ENCODE results near the gene AP1AR.
A peak's percentile ranks its signal among the peaks of the same experiment; 100 is the strongest.

AP1AR gene

DNA sequence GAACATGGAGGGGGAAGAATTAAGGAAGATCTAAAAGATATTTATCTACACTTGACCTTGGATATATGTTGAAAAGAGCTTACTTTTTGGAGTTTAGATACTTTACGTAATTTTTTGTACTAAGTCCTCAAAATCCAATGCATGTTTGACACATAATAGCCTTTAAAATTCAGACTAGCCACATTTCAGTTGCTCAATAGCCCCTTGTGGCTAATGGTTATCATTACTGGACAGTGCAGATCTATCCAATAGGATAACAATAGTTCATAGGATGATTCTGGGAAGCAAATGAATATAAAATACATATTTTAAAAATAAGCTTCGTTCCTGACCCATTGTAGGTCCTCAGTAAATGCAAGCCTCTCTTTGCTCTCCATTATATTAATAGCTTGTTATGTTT, 13.8 kb downstream of the AP1AR start:
- Mint-ChIP-seq H3K9me3 (no peaks in the 10 kb centered on the region), H3K4me1 (no peaks in the 10 kb centered on the region), H3K27me3 (no peaks in the 10 kb centered on the region), H3K27ac (no peak overlapping the region), H3K36me3 (no peaks in the 10 kb centered on the region), H3K4me3 (no peak overlapping the region)
- no peak for DNase-seq
- CTCF ChIA-PET, result interaction anchor here (1.2 to 1.4 kb wide), 4 partner anchors 13 to 147 kb away, joined by 3 to 5 read pairs (median 4); no protein-coding TSS in a partner anchor

DNA sequence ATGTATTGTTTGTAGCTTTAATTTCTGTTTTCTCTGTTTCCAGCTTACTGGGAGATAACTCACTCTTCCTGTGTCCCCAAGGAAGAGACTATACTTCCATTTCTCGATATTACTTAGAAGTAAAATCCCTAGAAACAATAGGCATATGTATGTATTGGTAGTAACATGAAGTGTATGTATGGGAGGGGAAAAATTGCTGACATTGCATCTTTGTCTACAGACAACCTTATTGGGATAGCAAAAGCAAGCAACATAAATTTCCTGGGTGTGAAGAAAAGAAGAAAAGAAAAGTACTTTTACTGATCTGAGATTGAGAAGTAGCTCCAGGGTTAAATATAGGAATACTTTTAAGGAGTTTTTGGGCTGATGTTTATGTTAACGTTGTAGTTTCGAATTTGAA, 15.4 kb downstream of the AP1AR start:
- Mint-ChIP-seq H3K36me3 (no peaks in the 10 kb centered on the region), H3K4me3 (no peak overlapping the region), H3K27ac (no peak overlapping the region), H3K27me3 (no peaks in the 10 kb centered on the region), H3K4me1 (no peaks in the 10 kb centered on the region), H3K9me3 (no peaks in the 10 kb centered on the region)
- CTCF ChIA-PET, result interaction anchor here (1.0 to 1.4 kb wide), 4 partner anchors 9 to 149 kb away, joined by 3 to 4 read pairs (median 3); no protein-coding TSS in a partner anchor
- DNase-seq, result no peak

DNA sequence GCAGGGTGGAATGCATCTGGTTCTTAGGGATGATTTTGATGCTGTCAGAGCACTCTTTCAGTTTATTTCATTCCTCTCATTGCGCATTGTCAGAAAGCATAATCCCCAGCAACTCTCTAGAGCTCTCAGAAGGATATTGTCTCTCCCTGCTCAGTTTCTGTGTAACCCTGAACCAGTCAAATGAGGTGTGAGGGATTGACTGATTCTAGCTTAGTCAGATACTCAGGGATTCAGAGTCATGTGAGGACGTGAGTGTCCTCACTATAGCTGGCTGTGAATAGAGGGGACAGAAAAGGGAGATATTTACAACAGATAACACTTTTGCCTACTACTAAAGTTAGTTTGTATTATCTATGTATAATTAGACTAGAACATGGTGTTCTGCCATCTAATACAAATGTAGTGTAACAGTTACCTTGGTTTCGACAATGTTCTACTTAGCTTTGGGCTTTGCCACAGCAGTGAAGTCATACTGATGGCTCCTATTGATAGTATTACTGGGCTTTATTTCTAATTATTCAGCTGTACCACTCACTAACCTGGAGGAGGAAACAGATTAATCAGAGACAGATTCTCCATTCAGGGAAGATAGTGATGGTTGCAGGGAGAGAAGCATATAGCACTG, 19.5 kb downstream of the AP1AR start:
- no peak for DNase-seq
- no peak overlapping the region for H3K27ac Mint-ChIP-seq
- no peaks in the 10 kb centered on the region for H3K27me3 Mint-ChIP-seq
- H3K4me3 Mint-ChIP-seq, result no peak overlapping the region
- H3K9me3 Mint-ChIP-seq, result no peaks in the 10 kb centered on the region
- H3K4me1 Mint-ChIP-seq, result no peaks in the 10 kb centered on the region
- no peaks in the 10 kb centered on the region for H3K36me3 Mint-ChIP-seq
- CTCF ChIA-PET, result interaction anchor here (1.9 kb wide), 1 partner anchor 16 kb away, joined by 6 read pairs; no protein-coding TSS in a partner anchor

DNA sequence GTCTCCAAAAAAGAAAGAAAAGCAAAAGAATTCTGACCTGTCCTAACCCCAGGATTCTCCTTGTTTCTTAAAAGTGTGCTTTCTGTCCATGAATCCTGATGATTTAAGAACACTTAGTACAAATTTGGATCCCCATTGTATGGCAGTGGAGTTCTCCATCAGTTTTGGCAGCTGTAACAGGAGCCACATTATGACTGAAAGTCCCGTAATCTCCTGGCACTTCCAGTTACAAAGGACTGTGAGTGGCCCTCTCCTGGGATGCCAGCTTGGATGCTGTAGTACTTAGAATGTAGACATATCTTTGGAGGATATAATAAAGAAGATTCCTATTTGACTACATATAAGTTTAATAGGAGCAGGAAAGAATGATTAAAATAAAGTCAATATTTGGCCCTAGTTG, 20.6 kb downstream of the AP1AR start:
- Mint-ChIP-seq H3K4me1 (no peaks in the 10 kb centered on the region), H3K27ac (no peak overlapping the region), H3K9me3 (no peaks in the 10 kb centered on the region), H3K27me3 (no peaks in the 10 kb centered on the region), H3K36me3 (peaks cover 1% of the 10 kb centered on the region), H3K4me3 (no peak overlapping the region)
- no peak for DNase-seq
- CTCF ChIA-PET, result interaction anchor here (1.9 kb wide), 1 partner anchor 15 kb away, joined by 6 read pairs; no protein-coding TSS in a partner anchor

DNA sequence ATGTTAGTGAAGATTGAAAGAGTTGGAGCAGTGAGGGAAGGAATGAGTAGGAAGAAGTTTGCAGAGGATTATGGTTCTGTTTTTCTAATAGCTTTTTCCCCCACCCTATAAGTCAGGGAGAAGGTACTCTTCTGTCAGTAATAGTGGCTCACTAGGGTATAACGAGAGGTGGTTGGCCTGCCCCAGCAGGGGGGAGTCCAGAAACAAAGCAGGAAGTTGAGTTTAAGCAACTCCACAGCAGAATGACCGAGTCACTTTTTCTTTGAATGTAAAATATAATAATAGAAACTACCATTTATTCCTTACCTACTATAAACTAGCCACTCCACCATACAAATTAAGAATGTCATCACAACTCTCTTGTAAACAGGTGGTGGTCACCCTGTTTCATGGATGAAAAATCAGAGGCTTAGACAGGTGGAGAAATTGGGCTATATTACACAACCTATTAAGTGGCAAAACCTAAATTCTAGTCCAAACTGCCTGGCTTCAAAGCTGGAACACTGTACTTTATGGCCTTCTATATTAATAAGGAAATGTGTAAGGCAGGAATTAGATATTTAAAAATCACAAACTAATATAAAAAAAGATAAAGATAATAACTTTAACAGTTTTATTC, 21.9 kb downstream of the AP1AR start:
- H3K9me3 Mint-ChIP-seq, result no peaks in the 10 kb centered on the region
- no peak overlapping the region for H3K4me3 Mint-ChIP-seq
- CTCF ChIA-PET, result no interaction called here
- H3K36me3 Mint-ChIP-seq, result peaks cover 1% of the 10 kb centered on the region
- DNase-seq, result no peak
- H3K4me1 Mint-ChIP-seq, result no peaks in the 10 kb centered on the region
- H3K27me3 Mint-ChIP-seq, result no peaks in the 10 kb centered on the region
- no peak overlapping the region for H3K27ac Mint-ChIP-seq

DNA sequence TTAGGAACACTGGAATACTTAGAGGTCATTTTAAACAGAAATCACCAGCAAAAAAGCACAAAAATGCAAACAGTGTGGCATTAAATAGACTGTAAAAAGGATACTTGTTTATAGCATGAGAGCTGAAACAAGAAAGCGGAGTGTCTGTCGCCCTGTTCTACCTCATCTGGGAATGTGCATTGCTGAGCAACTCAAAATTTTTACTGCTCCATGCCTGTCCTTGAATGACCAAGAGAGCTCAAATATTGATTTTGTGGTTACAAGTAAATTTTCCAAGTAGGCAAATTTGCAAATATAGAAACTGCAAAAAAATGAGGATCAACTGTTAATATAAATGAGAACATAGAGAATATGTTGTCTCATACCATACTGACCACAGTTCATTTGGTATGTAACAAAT, 25.5 kb downstream of the AP1AR start:
- H3K27ac Mint-ChIP-seq, result no peak overlapping the region
- no peak for DNase-seq
- H3K9me3 Mint-ChIP-seq, result no peaks in the 10 kb centered on the region
- no peak overlapping the region for H3K4me3 Mint-ChIP-seq
- no peaks in the 10 kb centered on the region for H3K27me3 Mint-ChIP-seq
- peaks cover 3% of the 10 kb centered on the region for H3K36me3 Mint-ChIP-seq
- CTCF ChIA-PET, result no interaction called here
- H3K4me1 Mint-ChIP-seq, result no peaks in the 10 kb centered on the region

DNA sequence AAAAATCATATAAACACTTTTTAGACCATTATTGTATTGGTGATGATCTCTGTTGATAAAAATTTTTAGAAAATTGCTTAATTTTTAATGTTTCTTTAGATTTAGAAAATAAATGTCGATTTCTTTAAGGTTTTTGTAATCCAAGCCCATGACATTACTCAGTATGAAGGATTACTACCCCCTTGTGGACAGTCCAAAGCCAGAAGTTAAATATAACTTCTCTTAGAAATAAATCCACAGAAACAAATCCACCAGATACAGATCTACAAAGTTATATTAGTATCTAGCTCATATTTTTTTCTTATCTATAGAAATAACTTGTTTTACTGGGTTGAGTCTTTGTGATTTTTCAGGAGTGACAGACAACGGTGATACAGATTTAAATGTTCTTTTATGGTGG, 35.2 kb downstream of the AP1AR start:
- CTCF ChIA-PET, result interaction anchor here (0.8 to 1.5 kb wide), 8 partner anchors 15 to 172 kb away, joined by 3 to 7 read pairs (median 4); no protein-coding TSS in a partner anchor
- no peak for DNase-seq
- no peaks in the 10 kb centered on the region for H3K27me3 Mint-ChIP-seq
- no peak overlapping the region for H3K27ac Mint-ChIP-seq
- no peak overlapping the region for H3K4me3 Mint-ChIP-seq
- peaks cover 5% of the 10 kb centered on the region for H3K36me3 Mint-ChIP-seq
- H3K4me1 Mint-ChIP-seq, result no peaks in the 10 kb centered on the region
- H3K9me3 Mint-ChIP-seq, result no peaks in the 10 kb centered on the region

DNA sequence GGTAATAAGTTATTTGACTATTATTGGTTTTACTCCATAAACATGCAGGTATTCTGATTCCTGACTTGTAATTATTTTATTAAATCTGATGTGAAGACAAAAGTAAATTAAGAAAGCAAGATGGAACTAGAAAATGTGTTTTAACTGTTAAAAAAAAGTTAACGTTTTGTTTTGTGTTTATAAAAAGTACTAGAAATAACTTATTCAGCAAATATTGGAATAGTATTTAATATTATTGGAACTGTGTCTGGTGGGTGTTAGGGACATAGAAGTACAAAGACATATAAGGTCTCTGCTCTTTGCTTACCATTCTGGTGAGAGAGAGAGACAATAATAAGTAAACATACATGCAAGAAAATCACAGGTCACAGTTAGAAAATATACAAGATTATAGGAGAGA, 38.5 kb downstream of the AP1AR start:
- H3K4me3 Mint-ChIP-seq, result no peak overlapping the region
- H3K4me1 Mint-ChIP-seq, result peaks cover 7% of the 10 kb centered on the region
- H3K27me3 Mint-ChIP-seq, result no peaks in the 10 kb centered on the region
- peaks cover 22% of the 10 kb centered on the region for H3K36me3 Mint-ChIP-seq
- CTCF ChIA-PET, result interaction anchor here (0.9 kb wide), 1 partner anchor 9 kb away, joined by 3 read pairs; no protein-coding TSS in a partner anchor
- H3K9me3 Mint-ChIP-seq, result no peaks in the 10 kb centered on the region
- DNase-seq, result no peak
- no peak overlapping the region for H3K27ac Mint-ChIP-seq

DNA sequence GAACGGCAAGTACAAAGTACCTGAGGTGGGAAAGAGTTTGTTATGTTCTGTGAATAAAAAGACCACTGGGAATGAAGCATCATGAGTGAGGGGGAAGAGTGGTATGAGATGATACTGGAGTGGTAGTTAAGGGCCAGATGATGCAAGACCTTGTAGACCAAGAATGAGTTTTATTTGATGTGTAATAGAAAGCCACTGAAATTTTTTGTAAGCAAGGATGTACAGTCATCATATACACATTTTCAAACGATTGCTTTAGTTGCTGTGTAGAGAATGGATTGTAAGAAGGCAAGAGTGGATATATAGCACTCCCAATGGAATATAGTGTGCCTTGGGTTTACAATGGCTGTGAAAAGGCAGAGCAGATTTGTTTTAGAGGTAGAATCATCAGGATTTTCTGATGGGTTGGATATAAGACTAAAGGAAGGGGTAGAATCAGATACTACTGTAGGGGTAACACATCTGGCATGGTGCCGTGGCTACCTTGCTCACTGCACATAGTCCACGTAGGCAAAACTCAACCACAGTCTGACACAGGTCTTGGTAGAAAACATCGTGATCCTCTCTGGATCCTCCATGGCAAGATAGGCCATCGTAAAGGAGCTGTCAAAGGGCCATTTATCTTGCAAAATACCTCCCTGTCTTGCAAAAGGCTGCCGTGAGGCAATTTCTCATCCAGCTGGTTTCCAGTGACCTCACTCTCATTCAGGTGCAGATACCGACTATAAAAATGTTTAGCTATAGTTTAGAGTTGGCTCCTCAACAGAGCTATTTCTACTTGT, 39.2 kb downstream of the AP1AR start:
- peaks cover 9% of the 10 kb centered on the region for H3K4me1 Mint-ChIP-seq
- no peaks in the 10 kb centered on the region for H3K27me3 Mint-ChIP-seq
- H3K36me3 Mint-ChIP-seq, result peaks cover 27% of the 10 kb centered on the region
- DNase-seq, result no peak
- H3K27ac Mint-ChIP-seq, result no peak overlapping the region
- no peaks in the 10 kb centered on the region for H3K9me3 Mint-ChIP-seq
- H3K4me3 Mint-ChIP-seq, result no peak overlapping the region
- CTCF ChIA-PET, result interaction anchor here (0.8 kb wide), 1 partner anchor 38 kb away, joined by 3 read pairs; no protein-coding TSS in a partner anchor

DNA sequence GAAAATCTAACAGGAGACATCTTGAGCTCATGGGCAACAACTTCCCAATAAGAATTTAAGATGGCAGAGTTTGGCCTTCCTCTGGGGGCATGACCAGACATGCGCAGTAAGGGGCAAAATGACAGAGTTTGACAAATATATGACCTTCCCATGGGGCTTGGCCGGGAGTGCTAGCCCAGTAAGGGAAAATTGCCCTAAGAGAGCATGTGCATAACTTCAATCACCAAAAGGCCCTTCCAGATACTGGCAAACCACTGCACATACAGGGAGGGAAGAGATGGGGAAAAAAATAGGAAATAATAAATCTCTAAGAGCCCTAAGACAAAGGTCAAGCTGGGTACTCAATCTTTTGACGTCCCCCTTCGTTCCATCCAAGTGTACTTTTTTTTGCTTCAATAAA, 40.7 kb downstream of the AP1AR start:
- no peaks in the 10 kb centered on the region for H3K9me3 Mint-ChIP-seq
- CTCF ChIA-PET, result interaction anchor here (1.2 kb wide), 1 partner anchor 14 kb away, joined by 3 read pairs; the partner anchor contains the start of gene TIFA
- peaks cover 12% of the 10 kb centered on the region for H3K4me1 Mint-ChIP-seq
- DNase-seq, result no peak
- H3K27me3 Mint-ChIP-seq, result no peaks in the 10 kb centered on the region
- H3K27ac Mint-ChIP-seq, result peak overlapping the region; percentile 47
- H3K36me3 Mint-ChIP-seq, result peaks cover 35% of the 10 kb centered on the region
- no peak overlapping the region for H3K4me3 Mint-ChIP-seq

DNA sequence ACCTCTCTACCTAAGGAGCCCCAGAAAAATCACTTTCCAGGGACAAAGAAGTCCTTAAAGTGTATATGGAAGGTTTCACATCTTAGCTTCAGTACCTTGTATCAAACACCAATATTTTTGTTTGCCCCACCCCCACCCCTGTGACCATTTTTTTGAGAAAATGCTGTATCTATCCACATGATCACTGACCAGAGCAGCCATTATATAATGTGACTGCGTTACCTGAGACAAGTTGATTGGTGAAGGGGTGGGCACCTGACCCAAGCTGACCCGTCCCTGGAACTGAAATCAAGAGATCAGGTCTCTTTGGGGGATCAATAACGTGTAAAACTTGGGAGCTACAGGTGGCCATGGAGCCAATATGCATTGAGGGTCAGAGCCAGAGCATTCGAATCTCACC, 43.4 kb downstream of the AP1AR start:
- Mint-ChIP-seq H3K36me3 (peaks cover 45% of the 10 kb centered on the region), H3K9me3 (no peaks in the 10 kb centered on the region), H3K27ac (no peak overlapping the region), H3K4me1 (peaks cover 22% of the 10 kb centered on the region), H3K4me3 (no peak overlapping the region), H3K27me3 (no peaks in the 10 kb centered on the region)
- DNase-seq, result no peak
- CTCF ChIA-PET, result no interaction called here

DNA sequence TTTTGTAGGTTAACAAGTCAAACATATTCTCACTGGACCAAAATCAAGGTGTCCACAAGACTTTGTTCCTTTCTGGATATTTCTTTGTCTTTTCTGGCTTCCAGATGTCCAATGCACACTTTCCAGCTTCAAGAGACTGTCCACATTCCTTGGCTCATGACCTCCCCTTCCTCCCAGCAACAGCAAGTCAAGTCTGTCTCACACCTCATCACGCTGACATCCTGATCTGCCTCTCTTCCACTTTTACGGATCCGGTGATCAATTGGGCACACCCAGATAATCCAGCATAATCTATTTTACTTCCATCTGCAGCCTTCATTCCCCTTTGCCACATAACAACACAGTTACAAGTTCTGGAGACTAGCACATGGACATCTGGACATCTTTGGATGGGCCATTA, 44.5 kb downstream of the AP1AR start:
- H3K9me3 Mint-ChIP-seq, result no peaks in the 10 kb centered on the region
- H3K27ac Mint-ChIP-seq, result no peak overlapping the region
- no peak overlapping the region for H3K4me3 Mint-ChIP-seq
- no peaks in the 10 kb centered on the region for H3K27me3 Mint-ChIP-seq
- H3K4me1 Mint-ChIP-seq, result peaks cover 33% of the 10 kb centered on the region
- no peak for DNase-seq
- CTCF ChIA-PET, result interaction anchor here (1.1 kb wide), 1 partner anchor 176 kb away, joined by 3 read pairs; no protein-coding TSS in a partner anchor
- H3K36me3 Mint-ChIP-seq, result peaks cover 45% of the 10 kb centered on the region

DNA sequence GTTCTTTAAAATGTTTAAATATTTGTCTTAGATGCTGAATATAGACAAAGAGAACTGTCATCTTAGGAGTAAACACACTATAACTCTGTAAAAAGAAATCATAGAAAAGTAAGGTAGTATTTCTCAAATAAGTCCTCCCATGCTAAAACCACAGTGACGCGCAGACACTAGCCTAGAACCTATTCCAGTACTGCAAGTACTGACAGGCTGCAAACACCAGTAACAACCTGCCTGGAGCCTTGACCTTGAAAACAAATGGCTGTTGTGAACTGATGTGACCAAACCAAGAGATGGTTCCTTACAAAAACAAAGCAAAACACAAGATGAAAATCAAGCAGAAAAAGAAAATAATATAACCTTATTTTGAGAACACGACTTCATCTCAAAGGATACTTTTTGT, 45.6 kb downstream of the AP1AR start:
- Mint-ChIP-seq H3K27me3 (no peaks in the 10 kb centered on the region), H3K9me3 (peaks cover 4% of the 10 kb centered on the region), H3K4me1 (peaks cover 44% of the 10 kb centered on the region), H3K4me3 (no peak overlapping the region), H3K36me3 (peaks cover 48% of the 10 kb centered on the region), H3K27ac (no peak overlapping the region)
- CTCF ChIA-PET, result no interaction called here
- no peak for DNase-seq

DNA sequence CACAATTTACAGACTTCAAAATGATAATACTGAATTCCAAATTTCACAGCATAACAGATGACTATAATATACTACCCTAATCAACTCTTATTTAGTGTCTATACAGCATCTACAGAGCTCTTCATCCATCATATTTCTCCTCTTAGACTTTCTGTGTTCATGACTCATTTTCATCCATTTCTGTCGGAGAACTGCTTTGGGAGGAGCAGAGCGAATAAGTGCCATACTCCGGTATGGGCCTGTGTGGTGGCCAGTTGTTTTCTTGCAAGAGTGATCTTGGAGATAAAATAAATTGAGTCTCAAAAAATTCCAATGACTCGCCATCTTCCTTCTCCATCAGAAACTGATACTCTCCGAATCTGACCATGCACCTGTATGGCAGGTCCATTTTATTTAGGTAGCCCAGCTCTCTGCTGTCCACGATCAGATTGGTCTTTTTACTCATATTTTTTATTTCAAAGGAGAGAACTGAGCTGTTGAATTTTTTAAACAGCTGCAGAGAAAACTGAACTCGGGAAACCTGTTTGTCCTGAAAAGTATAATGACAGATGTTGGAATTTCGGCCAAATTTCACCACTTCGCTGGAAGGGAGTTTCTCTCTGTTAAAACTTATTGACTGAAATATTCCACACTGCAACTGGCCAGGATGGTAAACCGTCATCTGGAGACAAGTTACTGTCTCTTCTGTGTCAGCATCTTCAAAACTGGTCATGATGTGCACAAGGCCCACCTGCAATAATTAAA, 46.3 kb downstream of the AP1AR start:
- CTCF ChIA-PET, result no interaction called here
- no peak overlapping the region for H3K4me3 Mint-ChIP-seq
- H3K27me3 Mint-ChIP-seq, result no peaks in the 10 kb centered on the region
- H3K4me1 Mint-ChIP-seq, result peaks cover 50% of the 10 kb centered on the region
- H3K27ac Mint-ChIP-seq, result peak overlapping the region; percentile 35
- no peak for DNase-seq
- H3K9me3 Mint-ChIP-seq, result peaks cover 7% of the 10 kb centered on the region
- peaks cover 52% of the 10 kb centered on the region for H3K36me3 Mint-ChIP-seq
